GM23338 (cell line): ENCODE measurements around the gene BPIFA2. TPM values are rescaled to one million over a fixed set of nuclear protein-coding genes. Genes with fewer than 3 reads are reported as not detected.

Experiments
- ATAC-seq: fragments of 200-7000 bp; cut with Tn5 transposase; 3 replicates; pipeline ENCODE4 v1.9.1; 2020
- DNase-seq: peaks from one replicate; pipeline ENCODE4 v3.0.0-alpha.2; 2015; ENCODE audit warnings: low spot score
- H2AFZ ChIP-seq: fragments of 200-600 bp; sonication (generic); 2 replicates; pipeline ENCODE4 v1.8.0; 2016; ENCODE audit warnings: antibody characterized with exemption, mild to moderate bottlenecking, moderate library complexity
- H3F3A ChIP-seq: fragments of 200-600 bp; sonication (generic); replicated peaks from 2 replicates; pipeline ENCODE4 v1.8.0; 2017; ENCODE audit warnings: antibody characterized with exemption, mixed run types, low read depth
- H3K27ac ChIP-seq: fragments of 200-600 bp; sonication (generic); 2 replicates; pipeline ENCODE4 v1.6.1; 2016; ENCODE audit warnings: low read depth
- H3K27me3 ChIP-seq: fragments of 200-600 bp; sonication (generic); 2 replicates; pipeline ENCODE4 v1.8.0; 2016; ENCODE audit warnings: mild to moderate bottlenecking, mixed run types, moderate library complexity; ENCODE audit not compliant: insufficient read depth
- H3K36me3 ChIP-seq: fragments of 200-600 bp; sonication (generic); 2 replicates; pipeline ENCODE4 v1.8.0; 2016; ENCODE audit warnings: mild to moderate bottlenecking; ENCODE audit not compliant: insufficient read depth
- H3K4me1 ChIP-seq: fragments of 200-600 bp; sonication (generic); 2 replicates; pipeline ENCODE4 v1.8.0; 2016; ENCODE audit warnings: mild to moderate bottlenecking, moderate library complexity; ENCODE audit not compliant: insufficient read depth
- H3K4me2 ChIP-seq: fragments of 200-600 bp; sonication (generic); 2 replicates; pipeline ENCODE4 v1.7.1; 2017; ENCODE audit warnings: mixed run types
- H3K4me3 ChIP-seq: fragments of 200-600 bp; sonication (generic); 2 replicates; pipeline ENCODE4 v1.6.1; 2016; ENCODE audit warnings: mixed run types
- H3K79me2 ChIP-seq: fragments of 200-600 bp; sonication (generic); replicated peaks from 2 replicates; pipeline ENCODE4 v1.8.0; 2017; ENCODE audit warnings: mild to moderate bottlenecking; ENCODE audit not compliant: insufficient read depth
- H3K9me2 ChIP-seq: fragments of 200-600 bp; sonication (generic); 2 replicates; pipeline ENCODE4 v1.8.0; 2017; ENCODE audit not compliant: insufficient read depth
- H4K20me1 ChIP-seq: fragments of 200-600 bp; sonication (generic); replicated peaks from 2 replicates; pipeline ENCODE4 v1.8.0; 2017; ENCODE audit warnings: mild to moderate bottlenecking; ENCODE audit not compliant: insufficient read depth
- H3K27ac Mint-ChIP-seq: 2 replicates; pipeline ENCODE4 v1.8.0; 2020; ENCODE audit warnings: inconsistent platforms, mild to moderate bottlenecking, moderate library complexity, mixed read lengths
- H3K27me3 Mint-ChIP-seq: 3 replicates; pipeline ENCODE4 v1.8.0; 2022; ENCODE audit warnings: low read depth, mild to moderate bottlenecking, moderate library complexity, mixed read lengths, inconsistent platforms; ENCODE audit not compliant: insufficient read depth, poor library complexity
- H3K36me3 Mint-ChIP-seq: 3 replicates; pipeline ENCODE4 v1.8.0; 2021; ENCODE audit warnings: low read depth, mild to moderate bottlenecking, inconsistent platforms, moderate library complexity, mixed read lengths
- H3K4me1 Mint-ChIP-seq: 3 replicates; pipeline ENCODE4 v1.8.0; 2020; ENCODE audit warnings: mild to moderate bottlenecking, inconsistent platforms, mixed read lengths
- H3K4me3 Mint-ChIP-seq: 3 replicates; pipeline ENCODE4 v1.8.0; 2021; ENCODE audit warnings: moderate library complexity, mild to moderate bottlenecking, inconsistent platforms, mixed read lengths
- H3K9me3 Mint-ChIP-seq: 3 replicates; pipeline ENCODE4 v1.8.0; 2020; ENCODE audit warnings: moderate library complexity, mild to moderate bottlenecking, inconsistent platforms, mixed read lengths
- CTCF ChIP-seq, 2 experiments: fragments of 200-600 bp in 1 of 2; sonication (generic) in 1 of 2; conservative IDR thresholded peaks; 2 replicates each; pipeline versions ENCODE4 v1.5.1 to v1.6.1; 2016 to 2017; ENCODE audit warnings: antibody characterized with exemption in 2 of 2, low read depth in 2 of 2, mild to moderate bottlenecking in 2 of 2, moderate library complexity in 1 of 2
- JUNB ChIP-seq: IDR thresholded peaks from one replicate; pipeline ENCODE4 v1.6.1; 2016; ENCODE audit warnings: antibody characterized with exemption; ENCODE audit not compliant: unreplicated experiment
- NANOG ChIP-seq: IDR thresholded peaks from 2 replicates; pipeline ENCODE4 v1.6.1; 2016; ENCODE audit warnings: antibody characterized with exemption, borderline replicate concordance
- REST ChIP-seq: IDR thresholded peaks from one replicate; pipeline ENCODE4 v1.6.1; 2018; ENCODE audit warnings: antibody characterized with exemption; ENCODE audit not compliant: unreplicated experiment
- polyA plus RNA-seq: library from polyadenylated mRNA; unstranded; fragments of >200 nt; fragmentation: Nextera tagmentation; extraction: Ambion mirVana; gene quantifications from 2 replicates; pipeline ENCODE4 v1.2.1, GENCODE V29; 2016
- total RNA-seq: library from RNA; depleted of rRNA; stranded (reverse); fragments of >200 nt; shearing (Covaris generic); gene quantifications from 2 replicates; pipeline ENCODE4 v1.2.3, GENCODE V29; 2014

The BPIFA2 gene
- total and polyA plus RNA-seq, 2 experiments from 2014 or later = not detected

GRCh38 chr20:33211817-33212424 lies 44.0 kb downstream of the BPIFA2 start:
- H3K27me3 ChIP-seq = no peaks in the 10 kb centered on the region
- TF ChIP-seq REST (no peak), CTCF (conservative IDR thresholded peaks at IDR 0.05; ENCODE audit: low read depth in 2 of 2) (peak; percentile 69 to 91)
- H3K27me3 Mint-ChIP-seq = peaks cover 7% of the 10 kb centered on the region

GRCh38 chr20:33217052-33217451 lies 49.1 kb downstream of the BPIFA2 start, which contains the start of gene BPIFA3:
TSS of gene BPIFA3 (plus strand) at chr20:33217352. CDS start at chr20:33217537, 185 bp downstream.
- peaks cover 1% of the 10 kb centered on the region for H3K9me2 ChIP-seq
- H3K27ac ChIP-seq = no peak within 1 kb of the TSS
- H3K27me3 ChIP-seq = no peaks in the 10 kb centered on the region
- no peak within 1 kb of the TSS for H3K4me2 ChIP-seq
- DNase-seq (no peak), ATAC-seq (no peak)
- H3K4me1 ChIP-seq = no peaks in the 10 kb centered on the region
- H3F3A ChIP-seq = no peaks in the 10 kb centered on the region
- Mint-ChIP-seq H3K27ac (no peak within 1 kb of the TSS), H3K4me3 (no peak within 1 kb of the TSS), H3K4me1 (no peaks in the 10 kb centered on the region), H3K9me3 (no peaks in the 10 kb centered on the region; the same call in 2 of the 3 replicates), H3K36me3 (no peaks in the 10 kb centered on the region), H3K27me3 (peaks cover 3% of the 10 kb centered on the region)
- H2AFZ ChIP-seq = no peak within 1 kb of the TSS
- TF ChIP-seq JUNB (no peak), NANOG (no peak), REST (no peak), CTCF (conservative IDR thresholded peaks at IDR 0.05; ENCODE audit: low read depth in 2 of 2) (no peak)
- no peaks in the 10 kb centered on the region for H3K79me2 ChIP-seq
- no peaks in the 10 kb centered on the region for H3K36me3 ChIP-seq
- H3K4me3 ChIP-seq = no peak within 1 kb of the TSS
- no peaks in the 10 kb centered on the region for H4K20me1 ChIP-seq

More at GRCh38 chr20:33211817-33212424, 44.0 kb downstream of the BPIFA2 start:
- no peaks in the 10 kb centered on the region for H3K79me2 ChIP-seq
- Mint-ChIP-seq H3K36me3 (no peaks in the 10 kb centered on the region), H3K4me3 (no peak overlapping the region), H3K9me3 (no peaks in the 10 kb centered on the region; the same call in 2 of the 3 replicates), H3K4me1 (no peaks in the 10 kb centered on the region), H3K27ac (no peak overlapping the region)
- H4K20me1 ChIP-seq = no peaks in the 10 kb centered on the region
- H2AFZ ChIP-seq = no peak overlapping the region
- DNase-seq = peak; percentile 93
- ATAC-seq = peak; percentile 96
- no peaks in the 10 kb centered on the region for H3K4me1 ChIP-seq
- H3K4me3 ChIP-seq = no peak overlapping the region
- no peaks in the 10 kb centered on the region for H3F3A ChIP-seq
- no peak overlapping the region for H3K27ac ChIP-seq
- H3K4me2 ChIP-seq = no peak overlapping the region
- no peaks in the 10 kb centered on the region for H3K9me2 ChIP-seq
- H3K36me3 ChIP-seq = no peaks in the 10 kb centered on the region
